IPS-18a (cell line): Measurements from ENCODE around the gene CBX4.

ENCODE experiments used
- H3K27ac ChIP-seq: one replicate; pipeline ENCODE4 v1.5.1; 2013; ENCODE audit warnings: low read length
- H3K27me3 ChIP-seq: one replicate; pipeline ENCODE4 v1.6.1; 2013; ENCODE audit warnings: mild to moderate bottlenecking, low read length; ENCODE audit not compliant: control insufficient read depth, insufficient read depth
- H3K36me3 ChIP-seq: one replicate; pipeline ENCODE4 v1.6.1; 2013; ENCODE audit warnings: low read depth, low read length; ENCODE audit not compliant: control insufficient read depth
- H3K4me1 ChIP-seq: one replicate; pipeline ENCODE4 v1.6.1; 2013; ENCODE audit warnings: low read depth, low read length; ENCODE audit not compliant: control insufficient read depth
- H3K4me3 ChIP-seq: one replicate; pipeline ENCODE4 v1.5.1; 2013; ENCODE audit warnings: low read length
- H3K9ac ChIP-seq: one replicate; pipeline ENCODE4 v1.6.1; 2013; ENCODE audit warnings: mild to moderate bottlenecking, low read length, moderate library complexity
- H3K9me3 ChIP-seq: one replicate; pipeline ENCODE4 v1.6.1; 2013; ENCODE audit warnings: low read depth, low read length; ENCODE audit not compliant: control insufficient read depth

Gene CBX4

GRCh38 chr17:79821331-79822095 is 17.7 kb downstream of the CBX4 start:
- Histone ChIP-seq H3K36me3 (no peaks in the 10 kb centered on the region), H3K27me3 (peaks cover 87% of the 10 kb centered on the region), H3K4me1 (no peaks in the 10 kb centered on the region), H3K9ac (no peak overlapping the region), H3K9me3 (no peaks in the 10 kb centered on the region), H3K27ac (no peak overlapping the region), H3K4me3 (no peak overlapping the region)

- no peak overlapping the region for H3K27ac ChIP-seq
Measured at GRCh38 chr17:79820959-79821330, 18.3 kb downstream of the CBX4 start.

GRCh38 chr17:79819534-79820276 is 19.5 kb downstream of the CBX4 start:
- Histone ChIP-seq H3K27ac (no peak overlapping the region), H3K27me3 (peaks cover 87% of the 10 kb centered on the region), H3K4me1 (no peaks in the 10 kb centered on the region), H3K9me3 (no peaks in the 10 kb centered on the region), H3K4me3 (no peak overlapping the region), H3K9ac (no peak overlapping the region), H3K36me3 (no peaks in the 10 kb centered on the region)

More at GRCh38 chr17:79820959-79821330, 18.3 kb downstream of the CBX4 start:
- no peak overlapping the region for H3K4me3 ChIP-seq
- no peaks in the 10 kb centered on the region for H3K9me3 ChIP-seq
- H3K36me3 ChIP-seq: no peaks in the 10 kb centered on the region
- peaks cover 87% of the 10 kb centered on the region for H3K27me3 ChIP-seq
- no peaks in the 10 kb centered on the region for H3K4me1 ChIP-seq
- no peak overlapping the region for H3K9ac ChIP-seq

- H3K9ac ChIP-seq: no peak overlapping the region
- no peak overlapping the region for H3K27ac ChIP-seq
- no peak overlapping the region for H3K4me3 ChIP-seq
- peaks cover 4% of the 10 kb centered on the region for H3K4me1 ChIP-seq
- H3K36me3 ChIP-seq: no peaks in the 10 kb centered on the region
- peaks cover 88% of the 10 kb centered on the region for H3K27me3 ChIP-seq
- no peaks in the 10 kb centered on the region for H3K9me3 ChIP-seq
Measured at GRCh38 chr17:79819085-79819484, 20.2 kb downstream of the CBX4 start.

- Histone ChIP-seq H3K9me3 (no peaks in the 10 kb centered on the region), H3K9ac (no peak overlapping the region), H3K4me1 (peaks cover 4% of the 10 kb centered on the region), H3K4me3 (no peak overlapping the region), H3K36me3 (no peaks in the 10 kb centered on the region), H3K27ac (no peak overlapping the region), H3K27me3 (peaks cover 93% of the 10 kb centered on the region)
Measured at GRCh38 chr17:79818026-79818758, 21.0 kb downstream of the CBX4 start.

GRCh38 chr17:79815836-79816461 is 23.3 kb downstream of the CBX4 start:
- H3K27ac ChIP-seq: no peak overlapping the region
- H3K4me1 ChIP-seq: peaks cover 19% of the 10 kb centered on the region
- peaks cover 95% of the 10 kb centered on the region for H3K27me3 ChIP-seq
- H3K36me3 ChIP-seq: no peaks in the 10 kb centered on the region
- no peaks in the 10 kb centered on the region for H3K9me3 ChIP-seq
- no peak overlapping the region for H3K9ac ChIP-seq
- H3K4me3 ChIP-seq: no peak overlapping the region

- Histone ChIP-seq H3K9me3 (no peaks in the 10 kb centered on the region), H3K9ac (no peak overlapping the region), H3K4me3 (peak overlapping the region; percentile 2), H3K27me3 (peaks cover 95% of the 10 kb centered on the region), H3K4me1 (peaks cover 20% of the 10 kb centered on the region), H3K36me3 (no peaks in the 10 kb centered on the region), H3K27ac (no peak overlapping the region)
Measured at GRCh38 chr17:79814974-79815835, 24.0 kb downstream of the CBX4 start.

- Histone ChIP-seq H3K4me3 (no peak overlapping the region), H3K27ac (no peak overlapping the region), H3K36me3 (no peaks in the 10 kb centered on the region), H3K9me3 (no peaks in the 10 kb centered on the region), H3K9ac (no peak overlapping the region), H3K4me1 (peaks cover 20% of the 10 kb centered on the region), H3K27me3 (peaks cover 92% of the 10 kb centered on the region)
Measured at GRCh38 chr17:79814127-79814973, 24.9 kb downstream of the CBX4 start.

- Histone ChIP-seq H3K27me3 (peaks cover 92% of the 10 kb centered on the region), H3K27ac (no peak overlapping the region), H3K4me3 (no peak overlapping the region), H3K9me3 (no peaks in the 10 kb centered on the region), H3K9ac (no peak overlapping the region), H3K36me3 (no peaks in the 10 kb centered on the region), H3K4me1 (peaks cover 20% of the 10 kb centered on the region)
Measured at GRCh38 chr17:79813297-79814126, 25.7 kb downstream of the CBX4 start.
